Upper lobe of right lung (tissue), 1 donor: Measurements from ENCODE around the gene SREBF2. TPM values are rescaled to one million over a fixed set of nuclear protein-coding genes. Genes with fewer than 3 reads are reported as not detected.

ENCODE experiments used
- ATAC-seq: fragments of 200-7000 bp; cut with Tn5 transposase; one replicate; pipeline ENCODE4 v1.9.1; 2020; ENCODE audit warnings: mild to moderate bottlenecking, moderate library complexity
- DNase-seq: peaks from one replicate; pipeline ENCODE4 v3.0.0-alpha.2; 2020
- H3K27ac ChIP-seq: fragments of 200-600 bp; one replicate; pipeline ENCODE4 v1.8.0; 2022
- H3K27me3 ChIP-seq: fragments of 200-600 bp; one replicate; pipeline ENCODE4 v1.8.0; 2022; ENCODE audit warnings: mild to moderate bottlenecking
- H3K36me3 ChIP-seq: fragments of 200-600 bp; one replicate; pipeline ENCODE4 v1.8.0; 2022
- H3K4me1 ChIP-seq: fragments of 200-600 bp; one replicate; pipeline ENCODE4 v1.8.0; 2022
- H3K4me3 ChIP-seq: fragments of 200-600 bp; one replicate; pipeline ENCODE4 v1.8.0; 2022; ENCODE audit warnings: mild to moderate bottlenecking
- H3K9me3 ChIP-seq: fragments of 200-600 bp; one replicate; pipeline ENCODE4 v1.8.0; 2022
- intact Hi-C: fragments of 100-400 bp; cut with DNase I; formaldehyde crosslinking; loops from one replicate; pipeline ENCODE4 v1.11.0; 2022
- total RNA-seq: library from RNA; stranded (reverse); fragmentation: NEBNext Ultra II Directional; extraction: Animal tissue kit (Norgen Biotek cat#: 25700); gene quantifications from one replicate; pipeline ENCODE4 v1.2.1, GENCODE V29; 2021
- TF ChIP-seq, protein P1 (sequence below): fragments of 200-600 bp; IDR thresholded peaks from one replicate; pipeline ENCODE4 v1.8.0; 2022; ENCODE audit warnings: antibody characterized with exemption
- donor health status: DM: no; HTN: yes; CAD: no; lungs with severe emphysema.

SREBF2 gene
- total RNA-seq, 1 donor from 2014 or later, result 156 TPM

- H3K27ac ChIP-seq, result peak overlapping the region; percentile 76
- no peak for ATAC-seq
These were observed 107.3 kb downstream of the SREBF2 start for GRCh38 chr22:41939981-41940831.

GRCh38 chr22:41940832-41941765 is 108.2 kb downstream of the SREBF2 start:
- H3K9me3 ChIP-seq, result no peaks in the 10 kb centered on the region
- H3K36me3 ChIP-seq, result no peaks in the 10 kb centered on the region
- ATAC-seq (peak; percentile 96), DNase-seq (peak; percentile 88)
- peaks cover 4% of the 10 kb centered on the region for H3K4me1 ChIP-seq
- TF ChIP-seq, protein P1, sequence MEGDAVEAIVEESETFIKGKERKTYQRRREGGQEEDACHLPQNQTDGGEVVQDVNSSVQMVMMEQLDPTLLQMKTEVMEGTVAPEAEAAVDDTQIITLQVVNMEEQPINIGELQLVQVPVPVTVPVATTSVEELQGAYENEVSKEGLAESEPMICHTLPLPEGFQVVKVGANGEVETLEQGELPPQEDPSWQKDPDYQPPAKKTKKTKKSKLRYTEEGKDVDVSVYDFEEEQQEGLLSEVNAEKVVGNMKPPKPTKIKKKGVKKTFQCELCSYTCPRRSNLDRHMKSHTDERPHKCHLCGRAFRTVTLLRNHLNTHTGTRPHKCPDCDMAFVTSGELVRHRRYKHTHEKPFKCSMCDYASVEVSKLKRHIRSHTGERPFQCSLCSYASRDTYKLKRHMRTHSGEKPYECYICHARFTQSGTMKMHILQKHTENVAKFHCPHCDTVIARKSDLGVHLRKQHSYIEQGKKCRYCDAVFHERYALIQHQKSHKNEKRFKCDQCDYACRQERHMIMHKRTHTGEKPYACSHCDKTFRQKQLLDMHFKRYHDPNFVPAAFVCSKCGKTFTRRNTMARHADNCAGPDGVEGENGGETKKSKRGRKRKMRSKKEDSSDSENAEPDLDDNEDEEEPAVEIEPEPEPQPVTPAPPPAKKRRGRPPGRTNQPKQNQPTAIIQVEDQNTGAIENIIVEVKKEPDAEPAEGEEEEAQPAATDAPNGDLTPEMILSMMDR, result peak; percentile 95
- intact Hi-C loops, result loop anchor here (10.0 kb wide), 1 partner anchor 116 kb away; no protein-coding TSS in a partner anchor
- H3K27ac ChIP-seq, result peak overlapping the region; percentile 76
- H3K27me3 ChIP-seq, result no peaks in the 10 kb centered on the region
- no peak overlapping the region for H3K4me3 ChIP-seq

More at GRCh38 chr22:41939981-41940831, 107.3 kb downstream of the SREBF2 start:
- no peak overlapping the region for H3K4me3 ChIP-seq
- H3K4me1 ChIP-seq, result no peaks in the 10 kb centered on the region
- H3K27me3 ChIP-seq, result no peaks in the 10 kb centered on the region
- TF ChIP-seq, protein P1, result no peak
- no peak for DNase-seq
- no peaks in the 10 kb centered on the region for H3K36me3 ChIP-seq
- H3K9me3 ChIP-seq, result no peaks in the 10 kb centered on the region
- intact Hi-C loops, result loop anchor here (10.0 kb wide), 1 partner anchor 115 kb away; no protein-coding TSS in a partner anchor

DNA sequence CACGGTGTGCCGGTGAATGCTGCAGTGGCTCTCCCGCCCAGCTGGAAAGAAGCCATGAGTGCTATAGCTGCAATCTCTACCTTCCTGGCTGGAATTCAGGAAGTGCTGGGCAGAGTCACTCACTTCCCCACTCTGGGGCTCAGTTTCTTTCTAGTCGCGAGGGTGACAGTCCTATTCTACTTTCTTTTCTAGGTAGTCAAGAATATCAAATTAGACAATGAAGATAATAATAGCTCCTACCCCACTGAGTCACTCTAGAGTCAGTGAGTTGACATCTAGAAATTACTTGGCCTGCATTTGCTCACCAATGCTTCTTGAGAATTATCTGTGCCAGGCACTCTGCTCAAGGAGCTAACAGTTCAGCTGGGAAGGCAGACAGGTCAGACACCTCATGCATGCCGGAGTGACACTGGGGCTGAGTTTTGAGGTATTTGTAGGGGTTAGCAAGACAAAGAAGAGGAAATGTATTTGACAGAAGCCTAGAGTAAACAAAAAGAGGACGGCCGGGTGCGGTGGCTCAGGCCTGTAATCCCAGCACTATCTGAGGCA is 110.8 kb downstream of the SREBF2 start:
- no peak overlapping the region for H3K27ac ChIP-seq
- TF ChIP-seq, protein P1, result no peak
- no peak overlapping the region for H3K4me3 ChIP-seq
- intact Hi-C loops, result loop anchor here (10.0 kb wide), 1 partner anchor 119 kb away; no protein-coding TSS in a partner anchor
- H3K36me3 ChIP-seq, result no peaks in the 10 kb centered on the region
- peaks cover 7% of the 10 kb centered on the region for H3K4me1 ChIP-seq
- DNase-seq (no peak), ATAC-seq (no peak)
- H3K27me3 ChIP-seq, result no peaks in the 10 kb centered on the region
- H3K9me3 ChIP-seq, result no peaks in the 10 kb centered on the region

- peak; percentile 98 for ATAC-seq
These were observed 113.9 kb downstream of the SREBF2 start, which contains the start of gene CENPM for GRCh38 chr22:41946629-41947423. TSS of gene CENPM (minus strand) at chr22:41947152. CDS start at chr22:41947076, 76 bp downstream.

More at GRCh38 chr22:41946629-41947423, 113.9 kb downstream of the SREBF2 start, which contains the start of gene CENPM:
- no peaks in the 10 kb centered on the region for H3K9me3 ChIP-seq
- intact Hi-C loops, result loop anchor here (10.0 kb wide), 1 partner anchor 122 kb away; no protein-coding TSS in a partner anchor
- DNase-seq, result peak; percentile 95
- H3K4me3 ChIP-seq, result peak within 1 kb of the TSS; percentile 76
- no peaks in the 10 kb centered on the region for H3K36me3 ChIP-seq
- TF ChIP-seq, protein P1, result no peak
- peaks cover 7% of the 10 kb centered on the region for H3K4me1 ChIP-seq
- no peak within 1 kb of the TSS for H3K27ac ChIP-seq
- no peaks in the 10 kb centered on the region for H3K27me3 ChIP-seq
